Posterior vena cava (tissue), 2 donors: ENCODE results near the gene NXPE1. TPM values are rescaled to one million over a fixed set of nuclear protein-coding genes. Genes with fewer than 3 reads are reported as not detected.

Experiments
- DNase-seq: peaks from one replicate; pipeline ENCODE4 v3.0.0-alpha.2; 2020; ENCODE audit warnings: low spot score
- intact Hi-C, 2 donors: fragments of 100-400 bp; cut with DNase I; formaldehyde crosslinking; loops; one replicate each; pipeline versions ENCODE4 v1.14.1 to v1.14.2; 2022 to 2023
- total RNA-seq, 2 donors: library from RNA; stranded (reverse); fragmentation: NEBNext Ultra II Directional; extraction: Animal tissue kit (Norgen Biotek cat#: 25700); gene quantifications; one replicate each; pipeline ENCODE4 v1.2.1, GENCODE V29; 2021
- donor health status: DM: yes; HTN: yes; CAD: no.
- donor health status: DM: yes; HTN: yes; CAD: no.

The NXPE1 gene
- total RNA-seq, 2 donors from 2014 or later, result not detected

DNA sequence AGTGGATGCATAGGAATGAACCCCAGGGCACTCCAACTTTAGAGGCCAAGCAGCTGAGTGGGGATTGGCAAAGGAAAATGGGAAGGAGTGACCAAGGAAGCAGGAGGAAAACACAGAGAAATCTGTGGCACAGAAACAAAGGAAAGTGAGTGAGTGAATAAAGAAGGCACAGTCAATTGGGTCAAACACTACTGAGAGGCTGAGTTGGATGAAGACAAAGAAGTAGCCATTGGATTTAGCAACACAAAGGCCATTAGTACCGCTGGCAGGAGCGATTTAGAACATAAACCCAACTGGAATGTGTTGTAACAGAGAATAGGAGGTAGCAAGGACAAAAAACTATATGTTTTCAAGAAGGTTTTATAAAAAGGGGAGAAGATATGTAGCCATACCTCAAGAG is 6.6 kb upstream of the NXPE1 start:
- intact Hi-C loops, result no loop called here
- no peak for DNase-seq

DNA sequence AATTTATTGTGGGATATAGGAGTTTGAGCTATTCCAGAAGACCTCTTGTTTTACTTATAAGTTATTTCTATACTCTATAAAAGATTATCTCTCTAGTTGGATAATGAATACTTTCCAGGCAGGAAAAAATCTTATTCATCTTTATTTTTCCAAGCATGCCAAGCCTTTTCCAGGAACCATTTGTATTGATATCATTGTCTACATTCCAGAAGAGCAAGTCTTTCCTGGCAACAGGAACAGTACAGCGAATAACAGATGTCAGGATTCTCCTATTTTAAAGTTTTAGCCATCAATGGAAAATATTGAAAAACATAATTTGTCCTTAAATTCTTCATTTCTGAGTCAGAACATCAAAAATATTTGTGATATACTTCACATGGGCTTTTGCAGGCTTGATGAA is 5.2 kb upstream of the NXPE1 start:
- no peak for DNase-seq
- intact Hi-C loops, result no loop called here

GRCh38 chr11:114563077-114563476 is 3.4 kb upstream of the NXPE1 start:
- intact Hi-C loops, result no loop called here
- no peak for DNase-seq

GRCh38 chr11:114562166-114562916 is 2.7 kb upstream of the NXPE1 start:
- DNase-seq, result no peak
- intact Hi-C loops, result no loop called here

DNA sequence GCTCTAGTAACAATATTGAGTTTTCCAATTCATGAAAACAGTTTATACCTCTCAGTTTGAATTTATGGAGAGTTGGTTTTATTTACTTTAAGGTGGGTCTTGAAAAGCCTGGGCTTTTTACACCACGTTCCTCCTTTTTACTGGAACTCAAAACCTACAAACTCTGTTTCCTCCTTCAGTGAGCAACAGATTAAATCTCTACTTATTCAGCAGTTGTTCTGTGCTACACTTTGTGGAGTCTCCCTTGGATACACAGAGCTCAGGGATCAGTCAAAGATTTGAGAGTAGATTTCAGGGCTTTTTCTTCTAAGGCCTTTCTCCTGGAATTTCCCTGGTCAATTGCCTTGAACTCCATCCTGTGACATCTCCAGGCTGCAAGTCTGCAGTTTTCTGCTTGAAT is 3.5 kb downstream of the NXPE1 start:
- no peak for DNase-seq
- intact Hi-C loops, result no loop called here

- no peak for DNase-seq
- intact Hi-C loops, result no loop called here
Observed at GRCh38 chr11:114553642-114554041, 6.0 kb downstream of the NXPE1 start.

DNA sequence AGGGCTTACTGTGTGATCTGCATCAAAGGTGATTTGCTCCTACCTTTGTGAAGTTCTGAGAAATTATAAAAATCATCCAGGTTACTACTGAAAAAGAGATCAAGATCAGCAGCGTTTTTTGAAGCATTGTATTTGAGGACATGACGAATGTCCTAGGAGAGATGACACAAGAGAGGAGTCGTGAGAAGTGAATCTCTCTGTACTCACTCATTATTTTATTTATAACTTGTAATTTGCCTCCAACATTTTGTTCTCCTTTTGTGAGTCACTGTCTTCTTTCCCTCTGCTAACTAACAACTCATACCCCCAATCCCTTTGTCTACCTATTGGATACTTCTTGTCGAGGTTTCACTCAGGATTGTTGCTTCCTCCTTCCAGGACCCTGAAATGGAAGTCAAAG is 8.6 kb downstream of the NXPE1 start:
- no peak for DNase-seq
- intact Hi-C loops, result no loop called here

- intact Hi-C loops, result no loop called here
- no peak for DNase-seq
Observed at GRCh38 chr11:114525682-114526081, 34.0 kb downstream of the NXPE1 start.

GRCh38 chr11:114524122-114524521 is 35.6 kb downstream of the NXPE1 start:
- DNase-seq, result no peak
- intact Hi-C loops, result no loop called here

DNA sequence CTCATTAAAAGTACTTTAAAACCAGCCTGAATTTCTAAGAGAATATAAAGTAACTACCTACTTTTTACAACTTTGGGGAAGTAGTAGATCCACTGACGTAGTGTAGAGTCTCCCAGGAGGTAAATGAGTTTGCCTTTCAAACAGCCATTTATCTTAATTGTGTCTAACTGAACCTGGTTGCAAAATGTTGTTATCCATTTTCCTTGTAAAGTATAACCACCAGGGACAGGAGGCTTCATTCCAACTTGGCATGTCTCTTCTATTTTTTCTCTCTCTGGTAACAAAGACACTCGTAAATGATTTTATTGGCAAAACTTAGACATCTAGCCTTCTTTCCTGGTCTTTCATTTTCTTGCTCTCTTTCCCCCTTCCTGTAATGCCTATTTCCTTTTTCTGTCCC is 36.9 kb downstream of the NXPE1 start:
- intact Hi-C loops, result no loop called here
- no peak for DNase-seq

- intact Hi-C loops, result no loop called here
- no peak for DNase-seq
Observed at GRCh38 chr11:114511538-114511937, 48.1 kb downstream of the NXPE1 start.

- intact Hi-C loops, result no loop called here
- DNase-seq, result no peak
Observed at GRCh38 chr11:114511079-114511478, 48.6 kb downstream of the NXPE1 start.

DNA sequence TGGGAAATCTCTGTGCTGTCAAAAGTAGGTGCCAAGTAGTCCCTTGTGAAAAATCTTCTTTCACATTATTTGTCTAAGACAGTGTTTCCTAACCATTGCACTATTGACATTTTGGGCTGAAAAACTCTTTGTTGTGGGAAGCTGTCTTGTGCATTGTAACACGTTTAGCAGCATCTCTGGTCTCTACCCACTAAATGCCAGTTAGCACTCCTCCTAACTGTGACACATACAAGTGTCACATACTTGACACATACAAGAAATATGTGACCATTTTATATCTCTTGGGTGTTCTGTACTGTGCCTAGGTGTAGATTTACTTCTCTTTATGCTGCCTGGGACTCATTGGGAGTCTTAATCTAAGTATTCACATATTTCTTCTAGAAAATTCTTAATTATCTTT is 57.8 kb downstream of the NXPE1 start:
- intact Hi-C loops, result no loop called here
- no peak for DNase-seq

DNA sequence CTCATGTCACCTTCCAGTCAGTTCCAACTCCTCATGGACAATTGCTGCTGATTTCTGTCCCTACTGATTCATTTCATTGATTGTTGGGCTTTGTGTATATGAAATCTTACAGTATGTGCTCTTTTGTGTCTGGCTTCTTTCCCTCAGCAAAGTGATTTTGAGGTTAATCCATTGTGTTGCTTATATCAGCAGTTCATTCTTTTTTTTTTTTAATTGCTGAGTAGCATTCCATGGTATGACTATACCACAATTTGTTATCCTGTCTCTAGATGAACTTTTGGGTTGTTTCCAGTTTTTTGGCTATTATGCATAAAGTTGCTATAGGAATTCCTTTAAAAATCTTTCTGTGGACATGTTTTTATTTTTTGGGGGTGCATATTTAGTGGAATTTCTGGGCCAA is 59.9 kb downstream of the NXPE1 start:
- intact Hi-C loops, result no loop called here
- no peak for DNase-seq

- intact Hi-C loops, result no loop called here
- DNase-seq, result no peak
Observed at GRCh38 chr11:114496915-114497314, 62.8 kb downstream of the NXPE1 start.

DNA sequence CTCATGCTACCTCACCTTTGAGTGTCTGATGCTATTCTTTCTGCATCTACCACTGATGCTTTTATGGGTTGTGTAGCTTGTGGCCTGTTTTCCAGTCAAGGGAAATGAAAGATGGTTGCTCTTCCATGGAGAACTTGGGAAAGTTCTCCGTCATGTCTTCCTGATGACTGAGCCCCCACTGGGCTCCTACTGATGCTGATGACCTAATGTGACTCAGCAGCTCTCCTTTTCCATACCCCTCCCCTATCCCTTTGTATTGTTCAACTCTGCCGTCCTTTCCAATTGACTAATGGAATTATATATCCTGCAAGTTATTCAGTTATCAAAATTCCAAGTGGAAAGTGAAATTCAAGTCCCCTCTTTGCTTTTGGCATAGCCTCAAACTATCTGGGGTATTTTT is 75.8 kb downstream of the NXPE1 start:
- intact Hi-C loops, result no loop called here
- no peak for DNase-seq

DNA sequence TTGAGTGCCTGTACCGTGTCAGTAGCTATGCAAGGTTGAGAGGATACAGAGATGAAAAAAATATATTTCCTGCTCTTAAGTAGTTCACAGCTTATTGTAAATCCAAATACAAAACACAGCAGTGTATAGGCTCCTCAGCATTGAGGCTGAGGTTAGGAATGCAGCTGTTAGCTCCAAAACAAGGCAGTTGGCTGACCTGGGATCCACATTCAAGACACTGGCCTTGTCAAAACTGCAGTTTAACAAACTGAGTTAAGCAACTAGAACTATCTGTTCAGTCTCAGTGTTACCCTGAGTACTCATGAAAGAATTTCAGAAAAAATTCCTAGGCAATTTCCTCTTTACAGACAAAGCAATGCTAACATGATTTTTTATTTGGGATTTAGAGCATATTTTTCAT is 77.6 kb downstream of the NXPE1 start:
- no peak for DNase-seq
- intact Hi-C loops, result no loop called here

- DNase-seq, result no peak
- intact Hi-C loops, result no loop called here
Observed at GRCh38 chr11:114479331-114479730, 80.3 kb downstream of the NXPE1 start.

DNA sequence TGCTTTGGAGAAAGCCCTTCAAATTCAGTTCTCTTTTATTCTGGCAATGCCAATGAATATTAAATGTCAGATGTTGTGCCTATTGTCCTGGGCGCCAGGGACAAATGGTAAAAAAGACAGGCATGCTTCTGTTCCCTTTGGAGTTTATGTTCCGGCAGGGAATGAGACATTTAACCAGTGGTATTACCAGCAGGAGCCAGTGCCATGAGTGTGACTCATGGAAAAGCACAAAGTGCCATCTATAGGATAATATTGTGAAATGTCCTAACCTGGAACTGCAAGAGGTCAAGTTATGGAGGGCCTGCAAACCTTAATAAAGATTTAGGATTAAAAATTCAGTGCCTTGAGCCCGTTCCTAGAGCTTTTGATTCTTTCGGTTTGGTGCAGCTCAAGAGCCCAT is 80.9 kb downstream of the NXPE1 start:
- intact Hi-C loops, result no loop called here
- DNase-seq, result no peak

GRCh38 chr11:114478001-114478410 is 81.7 kb downstream of the NXPE1 start:
- no peak for DNase-seq
- intact Hi-C loops, result no loop called here

GRCh38 chr11:114472661-114473060 is 87.0 kb downstream of the NXPE1 start:
- intact Hi-C loops, result no loop called here
- DNase-seq, result no peak
